ACC112 (cell line): ENCODE measurements around the gene TMEM30A.

Experiments
- H2AFZ ChIP-seq: fragments of 200-600 bp; sonication (generic); one replicate; pipeline ENCODE4 v1.6.0; 2017; ENCODE audit warnings: antibody characterized with exemption, low read length; ENCODE audit not compliant: unreplicated experiment
- H3K27ac ChIP-seq: fragments of 200-600 bp; sonication (generic); 2 replicates; pipeline ENCODE4 v1.5.1; 2014; ENCODE audit warnings: low read depth, mild to moderate bottlenecking, antibody characterized with exemption, low read length, moderate library complexity
- H3K27me3 ChIP-seq: fragments of 200-600 bp; sonication (generic); 2 replicates; pipeline ENCODE4 v1.6.1; 2014; ENCODE audit warnings: mild to moderate bottlenecking, antibody characterized with exemption, low read length, moderate library complexity, mixed read lengths; ENCODE audit not compliant: insufficient read depth
- H3K36me3 ChIP-seq: fragments of 200-600 bp; sonication (generic); 2 replicates; pipeline ENCODE4 v1.6.1; 2016; ENCODE audit warnings: mild to moderate bottlenecking, antibody characterized with exemption, low read length, moderate library complexity, mixed read lengths; ENCODE audit not compliant: insufficient read depth
- H3K4me1 ChIP-seq: fragments of 200-600 bp; sonication (generic); one replicate; pipeline ENCODE4 v1.6.1; 2016; ENCODE audit warnings: low read length, mixed read lengths; ENCODE audit not compliant: insufficient read depth, unreplicated experiment, control insufficient read depth
- H3K4me3 ChIP-seq: fragments of 200-600 bp; sonication (generic); 2 replicates; pipeline ENCODE4 v1.5.1; 2014; ENCODE audit warnings: mild to moderate bottlenecking, low read depth, low read length
- H3K79me2 ChIP-seq: fragments of 200-600 bp; sonication (generic); one replicate; pipeline ENCODE4 v1.6.0; 2016; ENCODE audit warnings: low read length; ENCODE audit not compliant: control insufficient read depth, unreplicated experiment, insufficient read depth

The TMEM30A gene

DNA sequence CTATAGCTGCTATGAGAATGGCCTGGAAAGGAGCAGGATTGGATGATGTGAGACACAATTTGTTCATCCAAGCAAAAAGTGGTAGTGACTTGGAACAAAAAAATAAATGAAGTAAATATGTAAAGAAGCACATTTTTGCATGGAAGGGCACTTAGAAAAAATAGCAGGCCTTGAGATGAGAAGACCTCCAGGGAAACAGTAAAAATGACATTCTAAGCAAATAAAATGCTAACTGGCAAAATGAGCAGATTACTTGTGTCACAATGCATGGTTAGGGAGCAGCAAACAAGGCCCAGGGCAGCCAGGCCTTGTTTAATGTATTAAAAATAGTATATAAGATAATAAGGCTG, 21.2 kb downstream of the TMEM30A start:
- Histone ChIP-seq H3K4me1 (peaks cover 5% of the 10 kb centered on the region), H3K27ac (no peak overlapping the region), H3K27me3 (no peaks in the 10 kb centered on the region), H3K4me3 (no peak overlapping the region), H2AFZ (no peak overlapping the region), H3K79me2 (peaks cover 19% of the 10 kb centered on the region), H3K36me3 (peaks cover 26% of the 10 kb centered on the region)

DNA sequence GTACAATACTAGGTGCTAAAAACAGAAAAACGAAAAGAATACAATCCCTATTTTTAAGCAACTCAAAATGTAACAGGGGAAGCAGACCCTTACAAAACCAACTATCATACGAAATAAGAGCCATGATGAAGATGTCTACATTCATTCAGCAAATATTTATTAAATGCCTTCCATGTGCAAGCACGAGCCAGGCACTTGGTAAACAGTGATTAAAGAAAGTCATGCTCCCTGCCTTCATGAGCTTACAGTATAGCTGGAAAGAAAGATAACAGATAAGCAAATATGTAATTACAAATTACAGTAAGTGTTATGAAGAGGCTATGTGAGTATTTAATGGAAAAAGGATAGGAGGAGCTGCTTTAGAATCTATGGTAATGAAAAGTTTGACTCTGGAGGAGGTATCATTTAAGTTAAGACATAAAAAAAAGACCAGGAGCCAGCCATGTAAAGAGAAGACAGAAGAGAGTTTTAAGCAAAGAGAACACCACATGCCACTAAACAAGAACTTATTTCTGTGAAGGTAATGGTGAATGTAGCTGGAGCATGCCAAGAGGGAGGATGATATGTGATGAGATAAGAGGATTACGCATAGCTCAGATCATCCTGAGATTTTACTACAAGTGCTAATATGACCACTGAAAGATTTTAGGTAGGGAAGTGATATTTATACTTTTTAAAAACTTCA, 21.7 kb downstream of the TMEM30A start:
- no peaks in the 10 kb centered on the region for H3K27me3 ChIP-seq
- no peak overlapping the region for H3K4me3 ChIP-seq
- no peak overlapping the region for H3K27ac ChIP-seq
- H3K79me2 ChIP-seq, result peaks cover 15% of the 10 kb centered on the region
- peaks cover 28% of the 10 kb centered on the region for H3K36me3 ChIP-seq
- H2AFZ ChIP-seq, result no peak overlapping the region
- peaks cover under 1% of the 10 kb centered on the region for H3K4me1 ChIP-seq

DNA sequence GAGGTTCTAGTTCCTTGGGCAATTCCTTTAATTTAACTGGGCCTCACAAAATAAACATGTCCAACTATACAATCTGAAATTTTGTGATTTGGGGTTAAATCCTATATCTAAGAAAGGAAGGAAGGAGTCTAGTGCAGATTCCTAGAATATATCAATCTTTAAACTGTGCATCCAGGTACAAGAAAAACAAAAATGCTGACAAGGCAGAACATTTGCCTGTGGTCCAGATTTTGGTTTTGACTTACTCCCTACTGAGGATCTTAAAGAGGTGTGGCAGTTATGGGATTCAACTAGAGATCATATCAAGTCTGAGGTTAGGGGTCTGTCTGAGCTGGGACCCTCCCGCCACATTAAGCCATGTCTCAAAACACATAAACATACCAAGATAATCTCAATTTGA, 23.3 kb downstream of the TMEM30A start:
- Histone ChIP-seq H3K36me3 (peaks cover 34% of the 10 kb centered on the region), H3K4me3 (no peak overlapping the region), H2AFZ (no peak overlapping the region), H3K27ac (no peak overlapping the region), H3K27me3 (no peaks in the 10 kb centered on the region), H3K4me1 (no peaks in the 10 kb centered on the region), H3K79me2 (peaks cover 12% of the 10 kb centered on the region)

DNA sequence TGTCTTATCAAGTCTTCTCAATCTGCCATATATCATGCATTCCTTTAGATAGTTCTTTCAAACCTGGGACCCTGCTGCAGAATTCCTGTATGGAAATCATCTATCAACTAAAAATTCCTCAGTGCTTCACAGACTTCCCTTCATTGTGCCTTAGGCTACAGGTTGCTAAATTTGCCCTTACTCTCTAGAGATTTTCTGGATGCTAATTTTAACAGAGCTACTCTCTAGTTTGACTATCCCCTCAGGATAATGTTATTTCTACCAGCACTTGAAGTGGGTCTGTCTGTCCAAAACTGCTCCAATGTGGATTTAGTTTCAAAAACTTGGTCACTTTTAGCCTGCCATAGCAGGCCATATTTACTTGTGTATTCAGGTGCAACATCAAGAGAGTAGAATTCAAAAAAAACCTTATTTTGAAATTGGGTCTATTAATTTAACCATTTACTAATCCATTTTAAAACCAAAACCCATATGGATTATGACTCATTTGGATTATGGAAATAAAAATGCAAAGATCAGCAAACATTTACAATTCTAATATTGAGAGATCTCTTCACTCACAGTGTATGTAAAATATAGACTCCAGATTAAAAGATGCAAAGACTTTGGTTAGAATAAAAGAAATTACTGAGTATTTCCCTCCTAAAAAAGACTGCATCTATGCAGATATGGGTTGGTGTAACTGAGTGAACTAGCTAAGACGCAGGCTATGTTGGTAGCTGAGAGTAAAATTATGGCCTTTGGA, 27.1 kb downstream of the TMEM30A start:
- Histone ChIP-seq H3K36me3 (peaks cover 48% of the 10 kb centered on the region), H3K4me1 (no peaks in the 10 kb centered on the region), H3K79me2 (no peaks in the 10 kb centered on the region), H2AFZ (no peak overlapping the region), H3K27me3 (no peaks in the 10 kb centered on the region), H3K27ac (no peak overlapping the region), H3K4me3 (no peak overlapping the region)

DNA sequence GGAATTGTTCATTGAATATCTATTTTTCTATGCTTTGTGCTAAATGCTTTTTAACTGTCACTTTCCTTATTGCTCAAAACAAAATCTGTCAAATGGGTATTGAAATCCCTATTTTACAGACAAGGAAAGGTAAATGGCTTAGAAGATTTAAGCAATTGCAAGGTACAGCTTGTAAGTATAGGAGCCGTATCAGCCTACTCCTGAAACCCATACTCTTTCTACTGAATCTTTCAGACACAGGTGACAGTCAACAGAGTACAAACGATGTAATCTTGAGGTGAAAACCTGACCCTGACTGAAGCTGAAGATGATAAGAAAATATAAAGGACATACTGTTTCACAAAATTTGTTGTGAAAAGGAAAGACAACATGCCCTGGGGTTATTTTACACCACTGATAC, 34.0 kb downstream of the TMEM30A start:
- H3K27ac ChIP-seq, result no peak overlapping the region
- no peaks in the 10 kb centered on the region for H3K4me1 ChIP-seq

DNA sequence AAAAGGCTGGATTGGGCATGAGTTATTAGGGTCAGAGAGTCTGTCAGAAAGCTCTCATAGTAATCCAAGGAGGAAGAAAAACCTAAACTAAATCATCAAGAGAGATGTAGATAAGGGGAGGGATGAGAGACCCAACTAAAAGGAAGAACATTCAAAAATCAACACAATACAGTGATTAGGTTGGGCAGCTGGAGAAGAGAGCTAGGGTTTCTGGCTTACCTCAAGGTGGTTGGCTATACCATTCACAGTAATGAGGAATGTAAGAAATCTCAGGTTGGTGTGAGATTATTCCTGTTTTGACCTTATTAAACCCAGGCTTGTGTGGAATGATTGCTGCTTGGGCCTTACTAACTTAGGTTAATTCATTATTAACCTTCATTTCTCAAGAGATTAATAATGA, 34.8 kb downstream of the TMEM30A start:
- H2AFZ ChIP-seq, result no peak overlapping the region
- H3K27me3 ChIP-seq, result no peaks in the 10 kb centered on the region
- peaks cover 11% of the 10 kb centered on the region; the same call in 1 of the 2 replicates for H3K36me3 ChIP-seq
- no peak overlapping the region for H3K4me3 ChIP-seq
- H3K79me2 ChIP-seq, result no peaks in the 10 kb centered on the region
- H3K4me1 ChIP-seq, result no peaks in the 10 kb centered on the region
- no peak overlapping the region for H3K27ac ChIP-seq

More for the DNA sequence above, 34.0 kb downstream of the TMEM30A start:
- no peaks in the 10 kb centered on the region for H3K79me2 ChIP-seq
- H3K36me3 ChIP-seq, result peaks cover 18% of the 10 kb centered on the region
- no peak overlapping the region for H3K4me3 ChIP-seq
- H2AFZ ChIP-seq, result no peak overlapping the region
- no peaks in the 10 kb centered on the region for H3K27me3 ChIP-seq

DNA sequence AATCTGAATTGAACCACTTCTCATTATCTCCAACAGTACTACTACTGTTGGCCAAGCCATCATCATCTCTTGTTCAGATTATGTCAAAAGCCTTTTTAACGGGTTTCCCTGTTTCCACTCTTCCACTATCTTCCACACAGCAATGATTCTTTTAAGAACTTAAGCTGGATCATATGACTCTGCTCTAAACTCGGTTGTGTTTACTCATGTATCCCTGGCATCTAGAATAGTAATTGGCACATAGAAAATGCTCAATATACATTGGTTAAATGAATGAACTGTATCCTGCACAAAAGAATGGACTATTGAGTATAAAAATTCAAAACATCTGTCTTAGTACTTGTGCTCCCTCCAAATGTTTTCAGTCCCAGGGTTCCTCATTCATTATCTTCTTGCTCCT, 38.2 kb downstream of the TMEM30A start:
- H2AFZ ChIP-seq, result no peak overlapping the region
- peaks cover 6% of the 10 kb centered on the region for H3K4me1 ChIP-seq
- no peak overlapping the region for H3K27ac ChIP-seq
- H3K4me3 ChIP-seq, result no peak overlapping the region
- peaks cover 26% of the 10 kb centered on the region for H3K79me2 ChIP-seq
- H3K36me3 ChIP-seq, result no peaks in the 10 kb centered on the region
- H3K27me3 ChIP-seq, result no peaks in the 10 kb centered on the region

DNA sequence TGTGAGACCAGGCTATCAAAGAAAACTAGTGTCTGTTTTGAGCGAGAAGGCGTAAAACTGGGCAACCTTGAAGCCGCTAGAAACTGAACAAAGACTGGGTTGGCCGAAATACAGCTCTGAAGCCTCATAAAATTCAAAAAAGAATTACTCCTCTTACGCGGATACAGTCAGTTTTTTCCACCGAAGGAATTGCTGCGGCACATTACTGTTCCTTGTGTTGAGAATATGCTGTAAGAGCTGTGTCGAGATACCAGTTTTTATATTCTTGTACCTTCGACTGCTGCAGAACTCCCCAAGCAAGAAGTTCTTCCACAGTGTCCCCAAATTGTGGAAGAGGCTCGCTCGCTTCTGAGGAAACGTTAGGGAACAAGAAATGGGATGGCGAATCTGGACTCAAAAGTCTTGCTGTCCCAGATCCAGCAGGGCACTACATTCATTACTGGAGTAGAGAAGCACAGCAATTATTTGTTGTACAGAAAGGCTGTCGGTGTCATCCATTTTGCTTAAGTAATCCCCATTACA, 40.5 kb downstream of the TMEM30A start:
- Histone ChIP-seq H3K79me2 (peaks cover 36% of the 10 kb centered on the region), H3K27me3 (no peaks in the 10 kb centered on the region), H3K4me3 (peak overlapping the region; percentile 83), H2AFZ (peak overlapping the region; percentile 92), H3K4me1 (peaks cover 12% of the 10 kb centered on the region), H3K27ac (peak overlapping the region; percentile 86), H3K36me3 (peaks cover 9% of the 10 kb centered on the region)

DNA sequence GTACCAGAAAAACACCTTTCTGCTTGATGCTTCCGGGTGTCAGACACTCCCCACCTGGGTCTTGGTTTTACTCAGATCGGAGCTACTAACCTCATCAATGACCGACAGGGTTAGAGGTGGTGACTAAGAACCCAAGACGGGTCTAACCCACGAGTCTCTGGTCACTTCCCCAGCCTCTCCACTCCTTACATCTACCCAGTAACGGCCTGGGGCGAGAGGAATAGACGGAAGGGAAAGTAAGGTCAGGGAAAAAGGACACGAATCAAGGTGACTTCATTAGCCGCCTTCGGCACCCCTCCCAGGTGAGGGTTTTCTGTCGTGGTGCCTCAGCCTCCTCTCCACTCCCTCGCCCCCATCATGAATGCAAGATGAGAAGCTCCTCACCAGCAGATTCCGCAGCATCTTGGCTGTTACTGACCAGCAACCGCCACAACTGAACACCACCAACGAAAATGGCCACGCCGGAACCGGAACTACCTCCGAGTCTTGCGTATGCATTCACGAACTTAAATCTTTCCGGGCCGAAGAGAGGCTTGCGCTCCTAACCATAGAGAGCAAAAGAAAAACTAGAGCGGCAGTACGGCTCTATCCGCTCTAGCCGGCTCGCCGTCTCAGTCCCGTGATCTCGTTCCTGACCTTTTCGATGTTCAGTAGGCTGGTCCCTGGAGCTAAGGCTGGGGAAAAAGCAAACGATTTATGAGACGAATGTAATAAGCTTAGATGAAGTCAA, 41.1 kb downstream of the TMEM30A start, which contains the start of gene COX7A2:
COX7A2 (minus strand) TSS at position 469 of the 730 bp plus-strand sequence; CDS start at position 402, 67 bp downstream.
- H3K27ac ChIP-seq, result peak within 1 kb of the TSS; percentile 86
- H3K4me3 ChIP-seq, result peak within 1 kb of the TSS; percentile 83
- peaks cover 12% of the 10 kb centered on the region for H3K4me1 ChIP-seq
- H3K79me2 ChIP-seq, result peaks cover 36% of the 10 kb centered on the region
- peak within 1 kb of the TSS; percentile 92 for H2AFZ ChIP-seq
- H3K36me3 ChIP-seq, result peaks cover 11% of the 10 kb centered on the region
- H3K27me3 ChIP-seq, result no peaks in the 10 kb centered on the region

DNA sequence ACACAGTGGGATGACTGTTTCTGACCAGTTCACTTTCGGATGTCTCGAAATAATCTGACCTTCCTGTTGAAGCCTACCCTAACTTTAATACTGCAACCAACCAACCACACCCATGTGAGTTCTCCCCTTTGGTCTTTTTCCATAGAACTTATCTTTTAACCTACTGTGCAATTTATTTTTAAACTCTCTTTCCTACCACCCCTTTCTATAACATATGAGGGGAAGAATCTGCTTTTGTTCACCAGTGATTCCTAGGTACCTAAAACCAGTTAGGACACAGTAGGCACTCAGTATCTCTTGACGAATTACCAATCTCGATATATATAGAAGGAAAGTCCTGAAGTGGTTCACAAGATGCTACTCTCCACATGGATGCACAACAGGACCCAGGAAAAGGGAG, 48.0 kb downstream of the TMEM30A start:
- Histone ChIP-seq H3K27ac (no peak overlapping the region), H3K4me3 (no peak overlapping the region), H3K4me1 (peaks cover 8% of the 10 kb centered on the region), H3K27me3 (no peaks in the 10 kb centered on the region), H3K79me2 (peaks cover 13% of the 10 kb centered on the region), H3K36me3 (peaks cover 23% of the 10 kb centered on the region), H2AFZ (no peak overlapping the region)
